ENCODE measurements around the gene OMP. TPM values are rescaled to one million over a fixed set of nuclear protein-coding genes. Genes with fewer than 3 reads are reported as not detected.

Gene OMP
- total and polyA plus RNA-seq, 2 donors from 2014 or later: 1.8 TPM; not detected in 1

- FAIRE-seq (no peak), DNase-seq (peak; percentile 77 to 88 (median 82))
- Histone ChIP-seq H3K27me3 (ENCODE audit: control insufficient read depth, insufficient read depth, low read length) (no peaks in the 10 kb centered on the region), H3K36me3 (ENCODE audit: control insufficient read depth in 2 of 3, insufficient read depth in 3 of 3, low read length in 3 of 3) (peaks cover 0 to 3% (median 0%) of the 10 kb centered on the region in 3 donors), H3K4me3 (ENCODE audit: low read length in 3 of 3) (no peak overlapping the region), H3K4me1 (ENCODE audit: control insufficient read depth in 2 of 3, insufficient read depth in 2 of 3, low read depth in 1 of 3, low read length in 3 of 3) (peaks cover 0 to 20% (median 12%) of the 10 kb centered on the region in 3 donors), H3K9ac (ENCODE audit: low read length in 3 of 3) (no peak overlapping the region), H3K9me3 (ENCODE audit: control insufficient read depth in 2 of 3, insufficient read depth in 1 of 3, low read length in 3 of 3) (no peaks in the 10 kb centered on the region), H3K27ac (ENCODE audit: low read depth in 2 of 2, low read length in 2 of 2) (no peak overlapping the region)
- TF ChIP-seq CTCF (IDR thresholded peaks at IDR 0.05; ENCODE audit: borderline replicate concordance, extremely low read depth, insufficient read depth): peak; percentile 99
- intact Hi-C loops (cut with DNase I): no loop called here
Observed at GRCh38 chr11:77091146-77091940, 11.3 kb upstream of the OMP start.

GRCh38 chr11:77092382-77092781, 10.3 kb upstream of the OMP start:
- Histone ChIP-seq H3K36me3 (ENCODE audit: control insufficient read depth in 2 of 3, insufficient read depth in 3 of 3, low read length in 3 of 3) (peaks cover 0 to 3% (median 0%) of the 10 kb centered on the region in 3 donors), H3K27me3 (ENCODE audit: control insufficient read depth, insufficient read depth, low read length) (no peaks in the 10 kb centered on the region), H3K27ac (ENCODE audit: low read depth in 2 of 2, low read length in 2 of 2) (no peak overlapping the region), H3K9ac (ENCODE audit: low read length in 3 of 3) (no peak overlapping the region), H3K4me1 (ENCODE audit: control insufficient read depth in 2 of 3, insufficient read depth in 2 of 3, low read depth in 1 of 3, low read length in 3 of 3) (peaks cover 0 to 11% (median 7%) of the 10 kb centered on the region in 3 donors), H3K4me3 (ENCODE audit: low read length in 3 of 3) (no peak overlapping the region), H3K9me3 (ENCODE audit: control insufficient read depth in 2 of 3, insufficient read depth in 1 of 3, low read length in 3 of 3) (no peaks in the 10 kb centered on the region)
- intact Hi-C loops (cut with DNase I): no loop called here
- no peak for TF ChIP-seq CTCF (IDR thresholded peaks at IDR 0.05; ENCODE audit: borderline replicate concordance, extremely low read depth, insufficient read depth)
- FAIRE-seq (no peak), DNase-seq (peak in 1 of 5 donors; percentile 52)

GRCh38 chr11:77093056-77093891, 9.4 kb upstream of the OMP start:
- no peak for TF ChIP-seq CTCF (IDR thresholded peaks at IDR 0.05; ENCODE audit: borderline replicate concordance, extremely low read depth, insufficient read depth)
- FAIRE-seq (no peak), DNase-seq (peak in 1 of 5 donors; percentile 66)
- peaks cover 0 to 2% (median 2%) of the 10 kb centered on the region in 3 donors for H3K4me1 ChIP-seq (ENCODE audit: control insufficient read depth in 2 of 3, insufficient read depth in 2 of 3, low read depth in 1 of 3, low read length in 3 of 3)
- intact Hi-C loops (cut with DNase I): no loop called here
- peaks cover 0 to 3% (median 0%) of the 10 kb centered on the region in 3 donors for H3K36me3 ChIP-seq (ENCODE audit: control insufficient read depth in 2 of 3, insufficient read depth in 3 of 3, low read length in 3 of 3)
- H3K27me3 ChIP-seq (ENCODE audit: control insufficient read depth, insufficient read depth, low read length): no peaks in the 10 kb centered on the region
- no peak overlapping the region for H3K27ac ChIP-seq (ENCODE audit: low read depth in 2 of 2, low read length in 2 of 2)
- H3K9me3 ChIP-seq (ENCODE audit: control insufficient read depth in 2 of 3, insufficient read depth in 1 of 3, low read length in 3 of 3): no peaks in the 10 kb centered on the region
- H3K4me3 ChIP-seq (ENCODE audit: low read length in 3 of 3): no peak overlapping the region
- no peak overlapping the region for H3K9ac ChIP-seq (ENCODE audit: low read length in 3 of 3)
